Activated CD4-positive, alpha-beta T cell treated with anti-CD3 and anti-CD28 coated beads for 48 hours (primary cell): Measurements from ENCODE around the gene TEAD2.
A peak's percentile ranks its signal among the peaks of the same experiment; 100 is the strongest.
"Not testable (repeated sequence)": the region's sequence is repeated elsewhere in the genome, so short reads cannot be mapped to it uniquely, and the experiment has no call there.

Experiments
- DNase-seq: peaks from one replicate; pipeline ENCODE4 v3.0.0-alpha.2; 2020

TEAD2 gene

DNA sequence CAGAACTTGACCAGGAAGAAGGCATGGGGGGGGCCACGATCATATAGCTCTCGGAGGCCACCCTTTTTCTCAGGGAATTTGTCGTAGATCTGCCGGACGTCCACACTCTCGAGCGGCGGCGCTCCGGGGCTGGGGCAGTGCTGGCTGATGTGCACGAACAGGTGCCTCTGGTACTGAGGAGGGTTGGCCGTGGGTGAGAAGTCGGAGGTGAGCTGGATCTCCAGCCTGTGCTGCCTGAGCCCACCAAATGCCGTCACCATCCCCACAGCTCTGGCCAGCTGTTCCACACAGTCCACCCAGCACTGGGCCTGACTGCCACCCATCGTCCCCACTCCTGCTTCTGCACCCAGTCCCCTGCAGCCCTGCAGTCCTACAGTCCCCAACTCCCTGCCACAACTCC, 15.0 kb downstream of the TEAD2 start:
- DNase-seq: no peak

GRCh38 chr19:49344505-49345423, 17.5 kb downstream of the TEAD2 start:
- no peak for DNase-seq

- DNase-seq: no peak
These were observed 19.1 kb downstream of the TEAD2 start for GRCh38 chr19:49343123-49343522.

- DNase-seq: no peak
These were observed 19.9 kb downstream of the TEAD2 start for GRCh38 chr19:49342291-49342721.

DNA sequence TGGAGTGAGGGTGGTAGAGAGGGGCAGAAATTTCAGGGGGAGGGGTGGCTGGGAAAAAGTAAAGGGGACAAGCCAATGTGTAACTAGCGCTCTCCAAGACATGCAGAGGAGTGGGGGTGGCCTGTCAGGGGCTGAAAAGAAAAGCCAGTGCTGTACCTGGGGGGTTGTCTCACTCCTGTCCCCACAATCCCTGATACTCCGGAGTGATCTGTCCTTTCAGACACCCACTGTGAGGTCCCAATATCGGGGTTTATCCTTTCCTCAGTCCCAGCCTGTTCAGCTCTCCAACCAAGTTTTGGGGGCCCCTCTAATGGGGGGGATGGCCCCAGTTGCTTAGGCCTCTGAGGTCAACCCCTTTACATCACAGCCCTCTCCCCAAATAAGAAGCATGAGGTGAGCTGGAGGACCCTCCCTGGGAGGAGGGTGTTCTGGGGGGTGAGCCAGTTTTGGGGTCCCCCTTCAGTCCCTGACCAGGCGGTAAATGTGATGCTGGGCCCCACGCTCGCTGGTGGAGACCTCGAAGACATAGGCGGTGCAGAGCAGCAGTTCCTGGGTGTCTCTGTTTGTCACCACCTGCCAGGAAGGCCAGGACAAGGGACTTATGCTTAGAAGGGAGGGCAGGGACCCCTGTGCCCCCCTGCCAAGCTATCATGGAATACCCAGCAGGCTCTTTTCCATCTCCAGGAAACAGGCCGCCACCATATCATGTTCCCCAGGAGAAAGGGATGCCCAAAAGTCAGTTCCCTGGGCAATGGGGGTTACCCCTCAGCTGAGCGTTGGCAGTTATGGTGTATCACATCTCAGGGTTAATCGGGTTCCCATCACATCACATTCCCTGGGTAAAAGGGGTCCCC, 21.1 kb downstream of the TEAD2 start:
- DNase-seq: no peak

DNA sequence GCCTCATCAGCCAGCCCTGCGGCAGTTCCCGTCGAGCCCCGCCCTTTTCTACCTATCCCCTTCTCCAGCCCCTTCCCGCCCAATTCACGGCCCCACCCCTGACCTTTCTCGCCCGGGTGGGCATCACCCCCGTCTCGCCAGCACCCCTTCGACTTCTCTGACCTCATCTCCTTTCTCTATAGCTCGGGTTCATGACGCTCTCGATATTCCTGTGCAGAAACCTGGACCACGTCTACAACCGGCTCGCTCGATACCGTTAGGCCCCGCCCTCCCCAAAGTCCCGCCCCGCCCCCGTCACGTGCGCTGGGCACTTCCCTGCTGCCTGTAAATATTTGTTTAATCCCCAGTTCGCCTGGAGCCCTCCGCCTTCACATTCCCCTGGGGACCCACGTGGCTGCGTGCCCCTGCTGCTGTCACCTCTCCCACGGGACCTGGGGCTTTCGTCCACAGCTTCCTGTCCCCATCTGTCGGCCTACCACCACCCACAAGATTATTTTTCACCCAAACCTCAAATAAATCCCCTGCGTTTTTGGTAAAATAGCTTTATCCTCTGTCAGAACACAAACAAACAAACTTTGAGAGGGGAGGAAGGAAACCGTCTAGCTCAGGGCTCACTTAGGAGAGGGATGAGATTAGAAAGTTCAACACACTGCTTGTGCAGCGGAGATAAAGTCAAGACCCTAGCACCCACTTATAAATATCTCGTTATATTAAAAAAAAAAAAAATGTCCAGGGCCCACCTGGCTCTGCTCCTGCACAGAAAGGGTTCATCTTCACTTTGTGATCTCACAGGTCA, 21.9 kb downstream of the TEAD2 start:
- DNase-seq: no peak

DNA sequence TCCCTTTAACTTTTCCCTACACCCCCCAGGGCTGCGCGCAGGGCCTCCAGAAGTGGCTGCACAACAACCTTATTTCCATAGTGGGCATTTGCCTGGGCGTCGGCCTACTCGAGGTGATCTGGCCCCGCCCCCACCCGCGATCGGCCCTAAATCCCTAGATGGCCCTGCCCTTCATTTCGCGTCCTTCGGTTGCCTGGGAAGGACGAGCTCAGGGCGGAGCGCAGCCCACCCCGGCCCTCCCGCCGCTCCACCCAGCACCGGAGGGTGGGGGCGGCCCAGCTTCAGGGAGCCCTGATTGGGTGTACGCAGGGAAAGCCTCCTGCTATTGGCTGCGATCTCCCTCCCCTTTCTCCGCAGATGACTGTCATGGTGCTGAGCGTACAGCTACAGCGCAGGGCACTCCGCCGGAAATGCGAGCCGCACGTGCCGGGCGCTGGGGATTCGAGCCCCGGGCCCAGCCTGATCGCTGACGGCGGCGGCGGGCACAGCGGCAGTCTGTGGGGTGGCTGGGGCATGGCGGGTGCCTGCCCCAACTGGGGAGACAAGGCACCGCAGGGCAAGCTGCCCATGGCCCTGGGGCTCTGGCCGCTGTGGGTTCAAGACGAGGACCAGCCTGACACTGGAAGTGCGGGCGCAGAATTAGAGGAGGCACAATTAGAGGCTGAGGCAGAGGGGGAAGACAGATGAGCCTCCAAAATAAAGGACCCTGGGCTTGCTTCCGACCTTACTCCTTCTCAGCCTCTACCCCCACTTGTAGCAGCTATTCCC, 22.7 kb downstream of the TEAD2 start:
- DNase-seq: no peak

GRCh38 chr19:49338691-49339300, 23.4 kb downstream of the TEAD2 start:
- peak; percentile 68 for DNase-seq

DNA sequence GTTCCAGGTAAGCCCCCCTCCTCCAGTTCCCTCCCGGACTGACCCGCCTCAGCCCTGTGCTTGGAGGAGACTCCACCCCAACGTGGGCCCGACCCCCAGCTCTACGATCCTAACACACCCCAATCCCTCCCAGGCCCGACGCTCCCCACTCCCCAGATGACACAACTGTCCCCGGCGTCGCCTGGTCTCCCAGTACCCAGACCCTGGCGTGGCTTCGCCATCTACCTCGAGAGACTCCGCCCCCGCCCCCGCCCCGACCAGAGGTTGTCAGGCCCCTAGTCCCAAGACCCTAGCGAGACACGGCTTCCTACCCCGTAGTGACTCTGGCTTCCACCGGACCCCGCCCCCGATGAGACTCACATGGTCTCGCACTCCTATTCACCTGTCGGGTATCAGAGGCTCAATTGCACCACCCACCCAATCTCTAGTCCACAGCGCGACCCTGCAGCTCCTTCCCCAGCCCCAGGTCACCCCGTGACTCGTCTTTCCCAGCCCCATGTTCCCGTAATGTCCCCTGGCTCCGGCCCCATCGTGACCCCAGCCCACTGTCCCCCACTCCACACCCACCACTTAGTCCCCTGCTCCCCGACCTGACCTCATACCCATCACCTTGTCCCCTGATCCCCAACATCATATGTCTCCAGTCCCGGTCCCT, 24.1 kb downstream of the TEAD2 start:
- DNase-seq: no peak

GRCh38 chr19:49337267-49338022, 24.8 kb downstream of the TEAD2 start:
- DNase-seq: no peak

GRCh38 chr19:49336482-49337266, 25.5 kb downstream of the TEAD2 start:
- DNase-seq: no peak

- DNase-seq: peak; percentile 18
These were observed 26.3 kb downstream of the TEAD2 start for GRCh38 chr19:49335784-49336481.

DNA sequence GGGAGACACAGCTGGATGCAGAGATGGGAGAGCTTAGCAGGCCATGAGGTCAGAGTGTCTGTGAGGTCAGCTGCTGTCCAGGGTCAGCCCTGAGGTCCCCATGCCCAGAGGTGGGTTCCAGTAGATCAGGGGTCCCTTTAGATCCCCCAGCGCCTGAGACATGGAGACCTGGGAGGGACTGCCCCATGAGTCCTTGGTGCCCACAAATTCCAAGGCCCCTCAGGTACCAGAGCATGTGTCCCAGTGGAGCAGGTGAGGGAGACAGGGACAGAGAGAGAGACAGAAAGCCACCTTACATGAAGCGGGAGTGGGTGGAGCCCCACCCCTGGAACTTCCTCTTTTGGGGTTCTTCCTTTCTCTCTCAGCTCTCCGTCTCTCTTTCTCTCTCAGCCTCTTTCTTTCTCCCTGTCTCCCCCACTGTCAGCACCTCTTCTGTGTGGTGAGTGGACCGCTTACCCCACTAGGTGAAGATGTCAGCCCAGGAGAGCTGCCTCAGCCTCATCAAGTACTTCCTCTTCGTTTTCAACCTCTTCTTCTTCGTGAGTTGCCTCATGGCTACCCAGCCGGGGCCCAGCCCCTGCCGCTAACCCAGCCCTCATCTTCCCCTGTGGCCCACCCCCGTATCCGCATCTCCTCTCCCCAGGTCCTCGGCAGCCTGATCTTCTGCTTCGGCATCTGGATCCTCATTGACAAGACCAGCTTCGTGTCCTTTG, 27.0 kb downstream of the TEAD2 start, which contains the start of gene CD37:
Gene CD37, plus strand, starts transcription at position 336 of the 713 bp plus-strand sequence. Its CDS starts 135 bp downstream, at position 471.
- peak; percentile 66 for DNase-seq

DNA sequence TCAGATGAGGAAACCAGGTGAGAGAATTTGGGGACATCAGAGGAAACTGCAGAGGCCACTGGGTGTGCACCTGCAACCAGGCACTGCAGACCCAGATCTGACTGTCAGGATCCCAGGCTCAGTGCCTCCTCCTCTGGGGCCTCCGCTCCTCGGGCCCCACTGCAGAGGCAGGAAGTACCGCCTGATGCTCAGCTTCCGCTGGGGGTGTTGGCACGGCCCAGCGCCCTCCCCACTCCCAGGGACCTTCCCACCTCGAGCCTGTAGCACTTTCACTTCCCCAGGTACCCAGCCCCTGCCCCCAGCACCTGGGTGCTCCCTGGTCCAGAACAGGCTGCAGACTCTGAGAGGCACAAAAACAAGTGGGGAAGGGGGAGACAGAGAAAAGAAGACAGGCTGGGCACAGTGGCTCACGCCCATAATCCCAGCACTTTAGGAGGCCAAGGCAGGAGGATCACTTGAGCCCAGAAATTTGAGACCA, 28.4 kb downstream of the TEAD2 start:
- DNase-seq: peak; percentile 74

- DNase-seq: peak; percentile 32
These were observed 28.8 kb downstream of the TEAD2 start for GRCh38 chr19:49333418-49333805.

DNA sequence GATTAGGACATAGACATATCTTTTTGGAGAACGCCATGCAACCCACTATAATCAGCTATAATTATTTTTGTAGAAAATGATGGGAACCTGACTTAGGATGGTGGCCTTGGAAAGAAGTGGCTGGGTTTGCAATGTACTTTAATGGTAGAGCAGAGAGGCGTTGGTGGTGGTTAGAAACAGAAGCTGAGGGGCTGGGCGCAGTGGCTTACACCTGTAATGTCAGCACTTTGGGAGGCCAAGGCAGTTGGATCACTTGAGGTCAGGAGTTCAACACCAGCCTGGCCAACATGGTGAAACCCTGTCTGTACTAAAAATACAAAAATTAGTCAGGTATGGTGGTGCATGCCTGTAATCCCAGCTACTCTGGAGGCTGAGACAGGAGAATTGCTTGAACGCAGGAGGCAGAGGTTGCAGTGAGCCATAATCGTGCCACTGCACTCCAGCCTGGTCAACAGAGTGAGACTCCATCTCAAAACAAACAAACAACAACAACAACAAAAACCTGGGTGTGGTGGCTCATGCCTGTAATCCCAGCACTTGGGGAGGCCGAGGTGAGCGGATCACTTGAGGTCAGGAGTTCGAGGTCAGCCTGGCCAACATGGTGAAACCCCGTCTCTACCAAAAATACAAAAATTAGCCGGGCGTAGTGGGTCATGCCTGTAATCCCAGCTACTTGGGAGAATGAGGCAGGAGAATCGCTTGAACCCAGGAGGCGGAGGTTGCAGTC, 29.4 kb downstream of the TEAD2 start:
- DNase-seq: not testable (repeated sequence)

DNA sequence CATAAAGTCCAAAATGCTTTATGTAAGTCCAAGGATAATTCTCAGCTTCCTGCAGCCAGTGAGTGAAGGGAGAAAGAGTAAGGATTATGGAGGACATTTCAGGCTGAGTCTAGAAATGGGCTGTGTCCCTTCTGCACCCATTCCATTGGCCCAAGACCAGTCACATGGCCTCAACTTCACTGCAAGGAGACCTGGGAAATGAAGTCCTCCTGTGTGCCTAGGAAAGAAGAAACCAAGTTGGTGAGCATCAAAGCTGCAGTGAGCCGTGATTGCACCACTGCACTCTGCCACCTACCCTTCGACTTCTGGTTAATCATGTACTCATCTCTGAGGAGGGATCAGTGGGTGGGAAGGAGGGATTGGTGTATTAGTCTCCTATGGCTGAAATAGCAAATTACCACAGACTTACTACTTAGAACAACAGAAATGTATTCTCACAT, 30.6 kb downstream of the TEAD2 start:
- peak; percentile 77 for DNase-seq
